Measurements from ENCODE around the gene RAB7A.

RAB7A gene

GRCh38 chr3:128848936-128849335 is 123.0 kb downstream of the RAB7A start:
- DNase-seq (ENCODE audit: low read depth in 2 of 2) = no peak

- no peak for DNase-seq (ENCODE audit: low read depth in 2 of 2)
These were observed 124.0 kb downstream of the RAB7A start for GRCh38 chr3:128849911-128850455.

GRCh38 chr3:128850544-128850943 is 124.6 kb downstream of the RAB7A start:
- no peak for DNase-seq (ENCODE audit: low read depth in 2 of 2)

- no peak for DNase-seq (ENCODE audit: low read depth in 2 of 2)
These were observed 125.6 kb downstream of the RAB7A start for GRCh38 chr3:128851601-128852000.

- no peak for DNase-seq (ENCODE audit: low read depth in 2 of 2)
These were observed 127.8 kb downstream of the RAB7A start for GRCh38 chr3:128853826-128854225.

- no peak for DNase-seq (ENCODE audit: low read depth in 2 of 2)
These were observed 128.5 kb downstream of the RAB7A start for GRCh38 chr3:128854475-128854874.

- DNase-seq (ENCODE audit: low read depth in 2 of 2) = no peak
These were observed 129.6 kb downstream of the RAB7A start for GRCh38 chr3:128855569-128855968.

- DNase-seq (ENCODE audit: low read depth in 2 of 2) = no peak
These were observed 132.2 kb downstream of the RAB7A start for GRCh38 chr3:128858167-128858566.

GRCh38 chr3:128859630-128860029 is 133.6 kb downstream of the RAB7A start:
- DNase-seq (ENCODE audit: low read depth in 2 of 2) = no peak

GRCh38 chr3:128861491-128861890 is 135.5 kb downstream of the RAB7A start:
- no peak for DNase-seq (ENCODE audit: low read depth in 2 of 2)

- DNase-seq (ENCODE audit: low read depth in 2 of 2) = no peak
These were observed 137.6 kb downstream of the RAB7A start for GRCh38 chr3:128863560-128863959.
